C4-2B (cell line): ENCODE measurements around the gene DMAC1.

Experiments
- H3K27ac ChIP-seq: fragments of 450-650 bp; 2 replicates; pipeline ENCODE4 v1.5.1; 2017
- CTCF ChIP-seq: fragments of 450-650 bp; conservative IDR thresholded peaks from 2 replicates; pipeline ENCODE4 v1.5.1; 2017; ENCODE audit warnings: mild to moderate bottlenecking
- ZFX ChIP-seq: fragments of 450-650 bp; IDR thresholded peaks from 2 replicates; pipeline ENCODE4 v1.6.1; 2017

Gene DMAC1

GRCh38 chr9:7799944-7800285 is 337 bp upstream of the DMAC1 start:
- TF ChIP-seq ZFX = no peak
- no peak for TF ChIP-seq CTCF

GRCh38 chr9:7794196-7794595 is 5.4 kb downstream of the DMAC1 start:
- no peak overlapping the region for H3K27ac ChIP-seq
- no peak for TF ChIP-seq ZFX
- no peak for TF ChIP-seq CTCF

More at GRCh38 chr9:7799944-7800285, 337 bp upstream of the DMAC1 start:
- H3K27ac ChIP-seq = peak overlapping the region; percentile 93

GRCh38 chr9:7791394-7791793 is 8.2 kb downstream of the DMAC1 start:
- TF ChIP-seq ZFX (no peak), CTCF (no peak)
- no peak overlapping the region for H3K27ac ChIP-seq

GRCh38 chr9:7790819-7791182 is 8.8 kb downstream of the DMAC1 start:
- TF ChIP-seq ZFX (no peak), CTCF (no peak)
- H3K27ac ChIP-seq = no peak overlapping the region

GRCh38 chr9:7790022-7790818 is 9.4 kb downstream of the DMAC1 start:
- no peak for TF ChIP-seq ZFX
- TF ChIP-seq CTCF = no peak
- H3K27ac ChIP-seq = no peak overlapping the region

- TF ChIP-seq CTCF = no peak
- no peak for TF ChIP-seq ZFX
Observed at GRCh38 chr9:7788772-7789171, 10.8 kb downstream of the DMAC1 start.

GRCh38 chr9:7785813-7786212 is 13.8 kb downstream of the DMAC1 start:
- no peak for TF ChIP-seq ZFX
- TF ChIP-seq CTCF = no peak
- no peak overlapping the region for H3K27ac ChIP-seq

More at GRCh38 chr9:7788772-7789171, 10.8 kb downstream of the DMAC1 start:
- H3K27ac ChIP-seq = no peak overlapping the region
